ENCODE measurements around the gene PBX1.

GRCh38 chr1:164558461-164559341 lies at the start of gene PBX1:
- TF ChIP-seq SOX15 (CRISPR knock-in tag; IDR thresholded peaks at IDR 0.05) (no peak), FOXP4 (CRISPR knock-in tag; IDR thresholded peaks at IDR 0.05) (no peak)
